Cardiac muscle cell (in vitro differentiated cells and primary cell): Measurements from ENCODE around the gene ADAMTS12. TPM values are rescaled to one million over a fixed set of nuclear protein-coding genes. Genes with fewer than 3 reads are reported as not detected.
A peak's percentile ranks its signal among the peaks of the same experiment; 100 is the strongest.

Experiments used
- DNase-seq, 2 donors: peaks; one replicate each; pipeline versions ENCODE4 v3.0.0 to v3.0.0-alpha.2; 2010 to 2017; ENCODE audit warnings: low read depth in 1 of 2, low spot score in 1 of 2
- H3K27ac ChIP-seq: fragments of 200-600 bp; sonication (generic); 2 replicates; pipeline ENCODE4 v1.5.1; 2016
- H3K27me3 ChIP-seq: fragments of 200-600 bp; sonication (generic); 2 replicates; pipeline ENCODE4 v1.6.0; 2016; ENCODE audit warnings: control low read depth
- H3K36me3 ChIP-seq: fragments of 200-600 bp; sonication (generic); 2 replicates; pipeline ENCODE4 v1.5.1; 2016; ENCODE audit warnings: control low read depth
- H3K4me1 ChIP-seq: fragments of 200-600 bp; sonication (generic); 2 replicates; pipeline ENCODE4 v1.8.1; 2017; ENCODE audit warnings: low read depth, mild to moderate bottlenecking, mixed run types
- H3K4me3 ChIP-seq: fragments of 200-600 bp; sonication (generic); 2 replicates; pipeline ENCODE4 v1.5.1; 2016; ENCODE audit warnings: mild to moderate bottlenecking
- H3K9me3 ChIP-seq: fragments of 200-600 bp; sonication (generic); 2 replicates; pipeline ENCODE4 v1.5.1; 2017; ENCODE audit warnings: low read depth, mild to moderate bottlenecking, control low read depth
- polyA plus RNA-seq: library from polyadenylated mRNA; unstranded; fragments of >200 nt; fragmentation: Nextera tagmentation; extraction: Ambion mirVana; gene quantifications from 2 replicates; pipeline ENCODE4 v1.2.1, GENCODE V29; 2016
- total RNA-seq: library from RNA; depleted of rRNA; stranded (reverse); fragments of >200 nt; gene quantifications from 2 replicates; pipeline ENCODE4 v1.2.3, GENCODE V29; 2016
- TF ChIP-seq, protein P1 (sequence below): IDR thresholded peaks from 2 replicates; pipeline ENCODE4 v1.5.1; 2012; ENCODE audit warnings: low read depth, mild to moderate bottlenecking, low read length

Gene ADAMTS12
- total and polyA plus RNA-seq, 2 experiments from 2014 or later = 29.3 to 48.4 TPM

- no peak overlapping the region for H3K4me3 ChIP-seq
- DNase-seq = peak in 1 of 2 donors; percentile 44
- TF ChIP-seq, protein P1, sequence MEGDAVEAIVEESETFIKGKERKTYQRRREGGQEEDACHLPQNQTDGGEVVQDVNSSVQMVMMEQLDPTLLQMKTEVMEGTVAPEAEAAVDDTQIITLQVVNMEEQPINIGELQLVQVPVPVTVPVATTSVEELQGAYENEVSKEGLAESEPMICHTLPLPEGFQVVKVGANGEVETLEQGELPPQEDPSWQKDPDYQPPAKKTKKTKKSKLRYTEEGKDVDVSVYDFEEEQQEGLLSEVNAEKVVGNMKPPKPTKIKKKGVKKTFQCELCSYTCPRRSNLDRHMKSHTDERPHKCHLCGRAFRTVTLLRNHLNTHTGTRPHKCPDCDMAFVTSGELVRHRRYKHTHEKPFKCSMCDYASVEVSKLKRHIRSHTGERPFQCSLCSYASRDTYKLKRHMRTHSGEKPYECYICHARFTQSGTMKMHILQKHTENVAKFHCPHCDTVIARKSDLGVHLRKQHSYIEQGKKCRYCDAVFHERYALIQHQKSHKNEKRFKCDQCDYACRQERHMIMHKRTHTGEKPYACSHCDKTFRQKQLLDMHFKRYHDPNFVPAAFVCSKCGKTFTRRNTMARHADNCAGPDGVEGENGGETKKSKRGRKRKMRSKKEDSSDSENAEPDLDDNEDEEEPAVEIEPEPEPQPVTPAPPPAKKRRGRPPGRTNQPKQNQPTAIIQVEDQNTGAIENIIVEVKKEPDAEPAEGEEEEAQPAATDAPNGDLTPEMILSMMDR = no peak
Observed at GRCh38 chr5:33761139-33761538, 130.7 kb downstream of the ADAMTS12 start.

GRCh38 chr5:33758737-33759136 lies 133.1 kb downstream of the ADAMTS12 start:
- no peak overlapping the region for H3K27ac ChIP-seq
- H3K27me3 ChIP-seq = no peaks in the 10 kb centered on the region
- no peak overlapping the region for H3K4me3 ChIP-seq
- TF ChIP-seq, protein P1 = no peak
- H3K36me3 ChIP-seq = no peaks in the 10 kb centered on the region
- no peak for DNase-seq
- peaks cover 14% of the 10 kb centered on the region for H3K4me1 ChIP-seq
- H3K9me3 ChIP-seq = no peaks in the 10 kb centered on the region

More at GRCh38 chr5:33761139-33761538, 130.7 kb downstream of the ADAMTS12 start:
- Histone ChIP-seq H3K4me1 (peaks cover 35% of the 10 kb centered on the region), H3K9me3 (no peaks in the 10 kb centered on the region), H3K27ac (no peak overlapping the region), H3K36me3 (no peaks in the 10 kb centered on the region), H3K27me3 (no peaks in the 10 kb centered on the region)

GRCh38 chr5:33756491-33756890 lies 135.3 kb downstream of the ADAMTS12 start:
- H3K4me1 ChIP-seq = no peaks in the 10 kb centered on the region
- TF ChIP-seq, protein P1 = no peak
- no peak overlapping the region for H3K27ac ChIP-seq
- no peaks in the 10 kb centered on the region for H3K27me3 ChIP-seq
- H3K4me3 ChIP-seq = no peak overlapping the region
- H3K36me3 ChIP-seq = no peaks in the 10 kb centered on the region
- DNase-seq = no peak
- no peaks in the 10 kb centered on the region for H3K9me3 ChIP-seq

DNA sequence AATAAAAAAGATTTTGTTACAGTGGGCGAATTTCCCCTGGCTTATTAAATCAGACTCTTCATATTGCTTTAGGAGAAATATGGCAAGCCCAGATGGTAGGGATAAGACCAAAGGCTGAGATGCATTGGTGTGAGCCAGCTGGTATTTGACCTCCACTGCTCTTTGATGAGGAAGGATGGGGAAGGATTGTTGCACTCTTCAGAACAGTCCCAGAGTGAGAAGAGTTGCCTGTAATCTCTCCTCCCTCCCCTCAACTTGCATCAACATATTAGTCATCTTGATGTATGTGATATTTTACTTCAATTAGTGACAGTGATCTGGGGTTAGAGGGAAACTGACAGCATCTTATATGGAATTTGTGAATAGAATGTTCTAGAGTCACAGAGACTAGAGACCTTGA lies 136.6 kb downstream of the ADAMTS12 start:
- Histone ChIP-seq H3K4me1 (no peaks in the 10 kb centered on the region), H3K4me3 (no peak overlapping the region), H3K9me3 (no peaks in the 10 kb centered on the region), H3K27ac (no peak overlapping the region), H3K36me3 (no peaks in the 10 kb centered on the region), H3K27me3 (no peaks in the 10 kb centered on the region)
- TF ChIP-seq, protein P1 = no peak
- peak in 1 of 2 donors; percentile 21 for DNase-seq

DNA sequence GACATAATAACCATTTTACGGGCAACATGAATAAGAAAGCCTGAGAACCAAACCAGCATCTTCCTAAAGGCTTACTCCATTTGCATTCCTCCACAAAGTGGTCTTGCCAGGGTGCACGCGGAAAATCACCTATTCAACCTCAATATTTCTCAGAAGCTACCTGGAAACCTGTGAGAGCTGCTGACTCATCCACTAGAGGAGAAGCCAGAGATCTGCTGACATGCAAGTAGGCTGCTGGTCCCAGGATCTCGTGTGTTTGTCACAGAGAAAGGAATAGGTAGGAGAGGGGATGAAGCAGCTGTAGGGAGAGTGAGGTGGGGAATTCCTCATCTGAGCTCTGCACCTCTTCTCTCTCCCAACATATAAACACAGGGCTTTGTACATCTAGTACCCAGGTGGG lies 138.1 kb downstream of the ADAMTS12 start:
- Histone ChIP-seq H3K27me3 (no peaks in the 10 kb centered on the region), H3K9me3 (no peaks in the 10 kb centered on the region), H3K36me3 (no peaks in the 10 kb centered on the region), H3K4me1 (no peaks in the 10 kb centered on the region), H3K27ac (no peak overlapping the region), H3K4me3 (no peak overlapping the region)
- TF ChIP-seq, protein P1 = no peak
- DNase-seq = no peak

DNA sequence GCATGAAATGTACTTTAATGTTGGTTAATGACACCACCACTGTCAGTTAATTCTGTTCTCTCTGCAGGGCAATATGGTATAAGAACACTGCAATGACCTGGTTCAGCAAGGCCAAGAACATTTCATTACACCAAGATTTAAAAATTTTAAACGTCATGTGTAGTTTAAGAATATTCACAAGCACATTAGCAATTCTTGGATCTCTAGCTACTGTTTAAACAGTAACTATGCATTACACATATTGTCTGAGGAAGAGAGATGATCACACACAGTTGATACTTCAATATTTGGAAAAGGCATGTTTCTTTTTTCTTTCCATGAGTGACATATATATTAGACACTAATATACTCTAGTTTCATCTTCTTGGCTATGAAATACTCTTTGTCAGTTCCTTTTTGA lies 143.0 kb downstream of the ADAMTS12 start:
- no peaks in the 10 kb centered on the region for H3K27me3 ChIP-seq
- H3K9me3 ChIP-seq = no peaks in the 10 kb centered on the region
- DNase-seq = no peak
- H3K36me3 ChIP-seq = no peaks in the 10 kb centered on the region
- H3K4me3 ChIP-seq = no peak overlapping the region
- no peak overlapping the region for H3K27ac ChIP-seq
- TF ChIP-seq, protein P1 = no peak
- H3K4me1 ChIP-seq = no peaks in the 10 kb centered on the region
